ENCODE measurements around the gene CNNM4.
"Not testable (repeated sequence)": the region's sequence is repeated elsewhere in the genome, so short reads cannot be mapped to it uniquely, and the experiment has no call there.

Gene CNNM4

GRCh38 chr2:96795076-96795475 lies 34.4 kb downstream of the CNNM4 start:
- no peak for DNase-seq

- DNase-seq = not testable (repeated sequence)
Observed at GRCh38 chr2:96796497-96796896, 35.8 kb downstream of the CNNM4 start.

GRCh38 chr2:96797066-96797625 lies 36.4 kb downstream of the CNNM4 start:
- no peak for DNase-seq

GRCh38 chr2:96798733-96799622 lies 38.3 kb downstream of the CNNM4 start:
- DNase-seq = no peak

GRCh38 chr2:96799623-96799935 lies 38.9 kb downstream of the CNNM4 start:
- DNase-seq = no peak

GRCh38 chr2:96800061-96801004 lies 39.6 kb downstream of the CNNM4 start:
- no peak for DNase-seq

GRCh38 chr2:96801005-96801785 lies 40.5 kb downstream of the CNNM4 start:
- DNase-seq = peak; percentile 71

GRCh38 chr2:96801786-96802595 lies 41.3 kb downstream of the CNNM4 start:
- peak; percentile 22 for DNase-seq

GRCh38 chr2:96802721-96803120 lies 42.0 kb downstream of the CNNM4 start:
- no peak for DNase-seq

- DNase-seq = no peak
Observed at GRCh38 chr2:96804986-96805385, 44.3 kb downstream of the CNNM4 start.

- not testable (repeated sequence) for DNase-seq
Observed at GRCh38 chr2:96805946-96806345, 45.2 kb downstream of the CNNM4 start.

GRCh38 chr2:96806468-96807126 lies 45.9 kb downstream of the CNNM4 start:
- DNase-seq = no peak

- no peak for DNase-seq
Observed at GRCh38 chr2:96807127-96807471, 46.4 kb downstream of the CNNM4 start.

GRCh38 chr2:96808176-96808837 lies 47.6 kb downstream of the CNNM4 start:
- DNase-seq = no peak

- no peak for DNase-seq
Observed at GRCh38 chr2:96809216-96809882, 48.6 kb downstream of the CNNM4 start.

GRCh38 chr2:96809951-96810782 lies 49.5 kb downstream of the CNNM4 start:
- no peak for DNase-seq

GRCh38 chr2:96810783-96811192 lies 50.1 kb downstream of the CNNM4 start:
- no peak for DNase-seq

GRCh38 chr2:96811917-96812316 lies 51.2 kb downstream of the CNNM4 start:
- no peak for DNase-seq

GRCh38 chr2:96813656-96814055 lies 53.0 kb downstream of the CNNM4 start:
- DNase-seq = no peak

Data from activated CD4-positive, alpha-beta T cell treated with anti-CD3 and anti-CD28 coated beads, Interleukin-2, amount 50 U/mL, for 16 hours (primary cell).